Stimulated activated CD8-positive, alpha-beta memory T cell treated with anti-CD3 and anti-CD28 coated beads, Interleukin-12 subunit alpha, Interleukin-12 subunit beta, amount 100 ng/mL, for 1 hour (primary cell): ENCODE data around the gene MAMLD1.

ENCODE experiments used
- DNase-seq: peaks from one replicate; pipeline ENCODE4 v3.0.0-alpha.2; 2020; ENCODE audit warnings: low read depth

The MAMLD1 gene

GRCh38 chrX:150530821-150531220, 167.7 kb downstream of the MAMLD1 start:
- no peak for DNase-seq

- DNase-seq, result no peak
Measured at GRCh38 chrX:150531467-150531866, 168.3 kb downstream of the MAMLD1 start.

- no peak for DNase-seq
Measured at GRCh38 chrX:150533863-150534262, 170.7 kb downstream of the MAMLD1 start.

GRCh38 chrX:150536455-150537116, 173.5 kb downstream of the MAMLD1 start:
- DNase-seq, result no peak

GRCh38 chrX:150537851-150538250, 174.7 kb downstream of the MAMLD1 start:
- no peak for DNase-seq

- DNase-seq, result no peak
Measured at GRCh38 chrX:150540965-150541364, 177.8 kb downstream of the MAMLD1 start.

- no peak for DNase-seq
Measured at GRCh38 chrX:150542846-150543229, 179.7 kb downstream of the MAMLD1 start.

- no peak for DNase-seq
Measured at GRCh38 chrX:150543230-150544155, 180.4 kb downstream of the MAMLD1 start.

- DNase-seq, result no peak
Measured at GRCh38 chrX:150544222-150544787, 181.2 kb downstream of the MAMLD1 start.

- no peak for DNase-seq
Measured at GRCh38 chrX:150544835-150545770, 182.0 kb downstream of the MAMLD1 start.

GRCh38 chrX:150546711-150547153, 183.6 kb downstream of the MAMLD1 start:
- peak; percentile 15 for DNase-seq

GRCh38 chrX:150547375-150548115, 184.4 kb downstream of the MAMLD1 start:
- no peak for DNase-seq

GRCh38 chrX:150548251-150548650, 185.1 kb downstream of the MAMLD1 start:
- no peak for DNase-seq

GRCh38 chrX:150548684-150549083, 185.6 kb downstream of the MAMLD1 start:
- DNase-seq, result no peak

GRCh38 chrX:150551963-150552362, 188.8 kb downstream of the MAMLD1 start:
- no peak for DNase-seq

GRCh38 chrX:150558424-150558823, 195.3 kb downstream of the MAMLD1 start:
- DNase-seq, result no peak
